HFF-Myc (cell line): Measurements from ENCODE around the gene URM1.

Experiments used
- DNase-seq: peaks from one replicate; pipeline ENCODE4 v3.0.0-alpha.2; 2011; ENCODE audit warnings: low read depth; ENCODE audit errors: extremely low read depth
- H3K4me3 ChIP-seq: replicated peaks from 2 replicates; pipeline ENCODE4 v1.5.1; 2011; ENCODE audit warnings: low read depth, mild to moderate bottlenecking, control low read depth, low read length
- TF ChIP-seq, protein P1 (sequence below): IDR thresholded peaks from 2 replicates; pipeline ENCODE4 v1.5.1; 2012; ENCODE audit warnings: mild to moderate bottlenecking, low read depth, low read length, control low read depth; ENCODE audit errors: missing control alignments

The URM1 gene

DNA sequence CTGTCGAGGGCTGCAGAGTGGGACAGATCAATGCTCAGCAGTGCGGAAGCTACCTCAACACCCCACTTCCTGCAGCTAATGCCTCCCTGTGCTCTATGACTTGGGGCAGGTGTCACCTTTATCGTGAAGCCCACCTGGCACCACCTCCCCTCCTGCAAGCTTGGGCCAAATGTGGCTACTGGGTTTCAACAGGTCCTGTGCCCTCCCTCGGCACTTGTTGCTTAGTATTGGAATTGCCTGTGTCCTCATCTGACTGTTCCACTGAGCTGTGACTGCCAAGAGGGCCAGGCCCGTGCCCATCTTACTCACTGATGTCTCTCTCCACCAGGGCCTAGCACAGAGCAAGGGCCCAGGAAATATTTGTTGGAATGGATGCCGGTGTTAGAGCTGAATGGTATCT lies 21.4 kb upstream of the URM1 start:
- no peak for DNase-seq
- TF ChIP-seq, protein P1, sequence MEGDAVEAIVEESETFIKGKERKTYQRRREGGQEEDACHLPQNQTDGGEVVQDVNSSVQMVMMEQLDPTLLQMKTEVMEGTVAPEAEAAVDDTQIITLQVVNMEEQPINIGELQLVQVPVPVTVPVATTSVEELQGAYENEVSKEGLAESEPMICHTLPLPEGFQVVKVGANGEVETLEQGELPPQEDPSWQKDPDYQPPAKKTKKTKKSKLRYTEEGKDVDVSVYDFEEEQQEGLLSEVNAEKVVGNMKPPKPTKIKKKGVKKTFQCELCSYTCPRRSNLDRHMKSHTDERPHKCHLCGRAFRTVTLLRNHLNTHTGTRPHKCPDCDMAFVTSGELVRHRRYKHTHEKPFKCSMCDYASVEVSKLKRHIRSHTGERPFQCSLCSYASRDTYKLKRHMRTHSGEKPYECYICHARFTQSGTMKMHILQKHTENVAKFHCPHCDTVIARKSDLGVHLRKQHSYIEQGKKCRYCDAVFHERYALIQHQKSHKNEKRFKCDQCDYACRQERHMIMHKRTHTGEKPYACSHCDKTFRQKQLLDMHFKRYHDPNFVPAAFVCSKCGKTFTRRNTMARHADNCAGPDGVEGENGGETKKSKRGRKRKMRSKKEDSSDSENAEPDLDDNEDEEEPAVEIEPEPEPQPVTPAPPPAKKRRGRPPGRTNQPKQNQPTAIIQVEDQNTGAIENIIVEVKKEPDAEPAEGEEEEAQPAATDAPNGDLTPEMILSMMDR = no peak
- H3K4me3 ChIP-seq = no peak overlapping the region

DNA sequence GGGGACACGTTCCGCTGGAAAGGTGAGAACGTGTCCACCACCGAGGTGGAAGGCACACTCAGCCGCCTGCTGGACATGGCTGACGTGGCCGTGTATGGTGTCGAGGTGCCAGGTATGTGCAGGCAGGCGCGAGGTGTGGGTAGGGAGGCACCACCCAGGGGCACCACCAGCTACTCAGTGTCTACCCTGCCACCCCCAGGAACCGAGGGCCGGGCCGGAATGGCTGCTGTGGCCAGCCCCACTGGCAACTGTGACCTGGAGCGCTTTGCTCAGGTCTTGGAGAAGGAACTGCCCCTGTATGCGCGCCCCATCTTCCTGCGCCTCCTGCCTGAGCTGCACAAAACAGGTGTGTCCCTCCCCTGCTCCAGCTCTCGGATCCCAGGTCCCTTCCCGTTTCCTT lies 15.7 kb upstream of the URM1 start:
- no peak for DNase-seq
- TF ChIP-seq, protein P1 = no peak

DNA sequence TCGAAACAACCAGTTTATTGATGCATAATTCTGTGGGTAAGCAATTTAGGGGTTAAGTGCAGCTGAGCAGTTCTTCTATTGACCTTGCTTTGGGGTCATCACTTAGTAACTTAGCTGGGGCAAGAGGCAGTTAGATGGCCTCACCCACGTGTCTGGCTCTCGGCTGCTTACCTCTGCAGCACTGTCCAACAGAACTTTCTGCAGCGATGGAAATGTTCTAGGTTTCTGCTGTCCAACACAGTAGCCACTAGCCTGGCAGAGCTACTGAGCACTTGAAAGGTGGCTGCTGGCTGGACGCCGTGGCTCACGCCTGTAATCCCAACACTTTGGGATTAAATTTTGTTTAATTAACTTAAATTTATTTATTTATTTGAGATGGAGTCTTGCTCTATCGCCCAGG lies 13.1 kb upstream of the URM1 start:
- H3K4me3 ChIP-seq = no peak overlapping the region
- no peak for DNase-seq
- TF ChIP-seq, protein P1 = no peak

More for the DNA sequence above, 15.7 kb upstream of the URM1 start:
- no peak overlapping the region for H3K4me3 ChIP-seq

DNA sequence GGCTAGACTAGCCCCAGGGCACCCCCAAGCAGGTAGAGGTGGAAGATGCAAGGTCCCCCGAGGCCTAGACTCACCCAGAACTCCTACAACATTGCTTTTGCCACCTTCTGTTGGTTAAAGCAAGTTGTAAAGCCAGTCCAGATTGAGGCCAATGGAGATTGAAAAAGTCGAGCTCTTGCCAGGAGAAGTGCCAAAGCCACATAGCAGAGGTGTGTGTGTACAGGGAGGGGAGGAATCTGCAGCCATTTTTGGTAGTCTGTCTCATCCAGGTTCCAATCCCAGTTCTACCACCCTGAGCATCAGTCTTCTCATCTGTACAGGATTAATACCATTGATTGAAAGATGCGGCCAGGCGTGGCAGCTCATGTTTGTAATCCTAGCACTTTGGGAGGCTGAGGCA lies 12.3 kb upstream of the URM1 start:
- no peak overlapping the region for H3K4me3 ChIP-seq
- TF ChIP-seq, protein P1 = no peak
- no peak for DNase-seq

DNA sequence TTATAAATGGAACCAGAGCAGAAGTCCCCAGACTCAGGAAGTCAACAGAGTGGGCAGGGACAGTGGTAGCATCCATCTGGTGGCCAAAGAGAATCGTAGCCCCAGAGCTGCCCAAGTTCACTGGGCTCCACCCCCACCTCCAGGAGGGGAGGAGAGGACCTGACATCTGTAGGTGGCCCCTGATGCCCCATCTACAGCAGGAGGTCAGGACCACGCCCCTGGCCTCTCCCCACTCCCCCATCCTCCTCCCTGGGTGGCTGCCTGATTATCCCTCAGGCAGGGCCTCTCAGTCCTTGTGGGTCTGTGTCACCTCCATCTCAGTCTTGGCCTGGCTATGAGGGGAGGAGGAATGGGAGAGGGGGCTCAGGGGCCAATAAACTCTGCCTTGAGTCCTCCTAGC lies 10.3 kb upstream of the URM1 start:
- TF ChIP-seq, protein P1 = no peak
- no peak for DNase-seq
- no peak overlapping the region for H3K4me3 ChIP-seq

DNA sequence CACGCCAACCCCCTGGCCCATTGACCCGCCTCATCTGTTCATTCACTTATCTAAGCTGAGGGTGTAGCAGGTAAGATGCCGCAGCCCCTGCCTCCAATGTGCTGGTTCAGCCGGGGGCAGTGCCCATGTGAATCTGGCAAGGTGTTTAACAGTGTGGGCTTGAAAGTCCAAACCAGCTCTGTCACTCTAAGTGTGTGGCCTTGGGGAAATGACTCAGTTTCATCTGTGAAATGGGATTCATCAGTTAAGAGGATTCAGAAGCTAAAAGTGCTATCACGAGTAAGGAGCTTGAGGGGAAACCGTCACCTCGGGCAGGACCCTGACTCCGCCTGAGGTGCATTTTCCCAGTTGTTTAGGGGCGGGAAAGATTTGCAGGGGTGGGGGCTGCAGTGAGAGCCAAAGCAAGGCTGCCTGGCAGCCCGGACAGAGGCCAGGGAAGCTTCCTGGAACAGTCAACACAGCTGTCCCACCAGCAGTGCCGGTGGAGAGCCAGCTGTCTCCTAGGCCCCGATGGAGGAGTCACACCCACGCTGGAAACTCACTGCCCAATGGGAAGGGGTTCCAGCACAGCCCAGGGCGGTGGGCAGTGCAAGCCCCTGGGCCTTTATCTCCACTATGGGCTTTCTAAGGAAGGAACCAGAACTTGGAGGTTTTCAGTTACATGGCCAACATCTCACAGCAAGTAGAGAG lies 9.7 kb upstream of the URM1 start:
- TF ChIP-seq, protein P1 = no peak
- peak overlapping the region; percentile 20 for H3K4me3 ChIP-seq
- no peak for DNase-seq

DNA sequence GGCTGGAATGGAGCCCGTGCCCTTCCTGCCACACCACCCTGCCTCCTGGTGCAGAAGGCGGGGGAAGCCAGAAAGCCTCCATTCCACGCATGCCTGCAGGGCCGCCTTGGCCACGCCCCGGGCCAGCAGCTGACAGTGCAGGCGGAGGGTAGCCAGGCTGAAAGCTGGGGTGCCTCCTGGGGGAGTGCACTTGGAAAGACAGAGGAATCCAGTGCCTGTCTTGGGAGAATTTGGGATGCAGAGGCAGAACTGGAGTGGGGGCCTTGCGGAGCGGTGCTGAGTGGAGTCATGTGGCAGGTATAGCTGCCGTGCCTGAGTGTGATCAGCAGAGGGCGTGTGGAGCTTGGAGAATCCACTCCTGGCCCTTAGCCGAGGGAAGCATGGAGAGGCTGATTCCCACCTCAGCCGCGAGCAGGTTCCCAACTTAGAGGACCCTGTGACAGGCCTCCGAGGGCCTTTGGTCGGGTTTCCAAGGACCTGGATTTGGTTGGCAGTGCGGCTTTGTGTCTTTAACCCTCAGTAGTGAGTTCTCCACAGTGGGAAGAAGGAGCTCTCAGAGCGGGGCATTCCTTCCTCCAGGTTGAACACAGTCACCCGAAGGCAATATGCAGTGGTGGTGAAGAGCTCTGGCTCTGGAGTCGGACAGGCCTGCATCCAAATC lies 9.1 kb upstream of the URM1 start:
- TF ChIP-seq, protein P1 = peak; percentile 83
- peak overlapping the region; percentile 20 for H3K4me3 ChIP-seq
- peak; percentile 53 for DNase-seq
